ENCODE data around the gene SEMA5B. TPM values are rescaled to one million over a fixed set of nuclear protein-coding genes. Genes with fewer than 3 reads are reported as not detected.

SEMA5B gene
- total RNA-seq, 4 donors from 2014 or later = 0.16 to 1.2 (median 0.70) TPM

DNA sequence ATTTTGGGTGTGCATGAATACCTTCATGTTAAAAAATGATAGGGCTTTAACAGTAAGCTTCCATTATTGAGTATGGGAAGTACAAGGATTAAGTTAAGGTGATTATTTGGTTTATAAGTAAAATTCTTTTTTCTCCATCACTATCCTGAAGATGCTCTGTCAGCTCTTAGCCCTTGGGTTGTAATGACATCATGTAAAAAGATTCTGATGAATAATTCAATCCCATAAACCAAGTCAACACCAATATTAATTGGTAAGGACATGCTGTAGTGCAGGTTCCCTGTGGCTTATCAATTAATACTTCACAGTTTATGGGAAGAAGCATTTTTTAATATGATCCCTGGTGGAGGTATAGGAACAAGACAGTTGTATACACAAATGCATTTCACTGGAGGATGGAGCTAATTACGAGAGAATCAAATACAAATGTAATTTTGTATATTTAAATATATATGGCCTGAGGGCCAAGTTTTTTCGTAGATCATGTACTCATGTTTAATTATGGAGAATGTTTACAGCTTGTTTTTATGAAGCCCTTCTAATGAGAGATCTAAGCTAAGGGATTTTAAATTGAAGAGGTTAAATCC is 145.1 kb downstream of the SEMA5B start:
- ATAC-seq (ENCODE audit: low FRiP score) (no peak), DNase-seq (ENCODE audit: low spot score) (no peak)

DNA sequence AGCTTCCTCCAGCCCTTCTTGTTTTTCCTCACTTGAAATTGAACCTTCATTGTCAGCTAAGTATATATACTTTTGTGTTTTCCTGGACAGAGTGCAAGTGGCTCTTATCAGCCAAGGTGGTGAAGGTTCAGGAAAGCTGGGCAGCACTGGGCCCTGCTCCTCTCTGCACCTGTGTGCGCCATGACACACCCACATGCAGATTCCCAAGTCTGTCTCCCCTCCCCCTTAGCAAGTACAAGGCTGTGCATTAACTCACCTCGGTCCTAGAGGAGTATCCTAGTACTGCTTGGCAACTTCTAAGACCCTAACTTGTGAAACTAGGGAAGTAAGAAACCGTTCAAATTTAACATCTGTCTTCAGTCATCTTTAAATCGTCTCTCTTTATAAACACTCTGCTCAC is 146.9 kb downstream of the SEMA5B start:
- DNase-seq (ENCODE audit: low spot score) (no peak), ATAC-seq (ENCODE audit: low FRiP score) (no peak)
- no peak for TF ChIP-seq CTCF (IDR thresholded peaks at IDR 0.05)

More for the DNA sequence above, 145.1 kb downstream of the SEMA5B start:
- no peak for TF ChIP-seq CTCF (IDR thresholded peaks at IDR 0.05)

GRCh38 chr3:122880173-122880572 is 147.4 kb downstream of the SEMA5B start:
- DNase-seq (ENCODE audit: low spot score) (no peak), ATAC-seq (ENCODE audit: low FRiP score) (no peak)
- no peak for TF ChIP-seq CTCF (IDR thresholded peaks at IDR 0.05)

DNA sequence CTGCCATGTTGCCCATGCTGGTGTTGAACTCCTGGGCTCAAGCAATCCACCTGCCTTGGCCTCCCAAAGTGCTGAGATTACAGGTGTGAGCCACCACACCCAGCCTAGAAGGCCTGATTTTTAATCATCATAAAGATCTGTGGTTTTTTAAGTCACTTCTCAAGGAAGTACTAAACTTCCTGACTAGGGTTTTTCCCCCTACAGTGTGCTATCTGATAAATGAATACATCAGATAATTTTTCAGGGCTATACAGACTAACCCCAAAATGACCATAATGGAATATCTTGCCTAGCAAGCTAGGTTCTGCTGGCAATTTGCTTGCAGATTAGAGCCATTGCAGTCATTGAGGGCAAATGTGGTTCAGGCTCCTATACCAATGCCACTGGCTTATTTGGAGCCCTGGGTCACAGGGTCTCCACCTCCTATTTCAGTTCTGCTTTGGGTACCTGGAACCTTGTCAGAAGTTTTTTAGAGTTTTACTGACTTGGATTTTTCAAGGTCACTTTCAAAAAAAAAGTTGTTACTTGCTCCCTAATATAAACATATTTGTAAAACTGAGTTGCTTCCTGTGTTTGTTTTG is 151.9 kb downstream of the SEMA5B start:
- no peak for TF ChIP-seq CTCF (IDR thresholded peaks at IDR 0.05)
- DNase-seq (ENCODE audit: low spot score) = no peak
- no peak for ATAC-seq (ENCODE audit: low FRiP score)

DNA sequence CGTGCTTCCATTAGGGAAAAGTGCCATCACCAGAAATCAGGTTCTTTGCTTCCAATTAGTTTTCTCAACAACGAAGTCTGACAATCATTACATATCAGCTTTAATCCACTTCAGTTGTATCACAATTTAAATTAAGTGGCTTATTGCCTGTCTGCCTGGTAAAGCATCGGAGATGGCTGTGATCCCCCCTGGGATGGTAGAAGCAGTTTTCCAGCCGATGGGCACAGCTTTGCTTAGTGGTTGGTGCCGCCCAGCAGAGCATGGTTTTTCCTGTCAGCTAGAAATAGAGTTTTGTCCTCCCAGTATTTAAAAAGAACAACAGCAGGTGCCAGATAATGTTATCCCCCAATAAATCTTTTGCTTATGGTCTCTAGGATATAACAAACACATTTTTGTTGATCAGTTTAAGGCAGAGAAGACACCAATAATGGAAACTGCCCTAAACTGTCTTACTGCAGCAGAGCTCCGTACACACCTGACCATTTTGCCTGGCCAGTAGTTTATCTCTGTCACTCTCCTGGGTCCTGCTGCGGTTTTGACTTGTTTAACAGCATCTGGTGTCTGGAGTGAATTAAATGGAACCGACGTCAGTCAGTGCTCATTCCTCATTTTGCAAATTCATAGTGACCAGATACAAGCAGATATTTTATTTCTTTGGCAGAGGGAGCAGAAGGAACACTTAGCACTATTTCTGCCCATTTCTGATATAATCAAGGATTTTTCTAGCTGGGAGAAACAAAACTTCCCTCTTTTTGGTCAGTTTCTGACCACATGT is 153.6 kb downstream of the SEMA5B start:
- DNase-seq (ENCODE audit: low spot score) (no peak), ATAC-seq (ENCODE audit: low FRiP score) (no peak)
- no peak for TF ChIP-seq CTCF (IDR thresholded peaks at IDR 0.05)

- no peak for DNase-seq (ENCODE audit: low spot score)
- no peak for ATAC-seq (ENCODE audit: low FRiP score)
- TF ChIP-seq CTCF (IDR thresholded peaks at IDR 0.05) = no peak
Measured at GRCh38 chr3:122868322-122868721, 159.2 kb downstream of the SEMA5B start.

All from omental fat pad (tissue), 4 donors.